Omental fat pad (tissue), 4 donors: ENCODE results near the gene INPP5A. TPM values are rescaled to one million over a fixed set of nuclear protein-coding genes. Genes with fewer than 3 reads are reported as not detected.

Source experiments
- ATAC-seq: fragments of 150-250 bp; one replicate; pipeline ENCODE4 v1.9.1; 2016; ENCODE audit warnings: mild to moderate bottlenecking, moderate library complexity; ENCODE audit not compliant: low FRiP score
- DNase-seq: peaks from one replicate; pipeline ENCODE4 v3.0.0-alpha.2; 2019; ENCODE audit warnings: low spot score
- total RNA-seq, 4 donors: library from RNA; depleted of rRNA; stranded (reverse); fragments of >200 nt; gene quantifications; one replicate each; pipeline ENCODE4 v1.1.0, GENCODE V29; 2016
- TF ChIP-seq, protein P1 (sequence below), 3 donors: fragments of 450-650 bp; IDR thresholded peaks; one replicate each; pipeline ENCODE4 v1.5.1; 2016 to 2017; ENCODE audit warnings: antibody characterized with exemption in 3 of 3, mild to moderate bottlenecking in 3 of 3, moderate library complexity in 2 of 3

INPP5A gene
- total RNA-seq, 4 donors from 2014 or later: 34.1 to 49.3 (median 43.3) TPM

DNA sequence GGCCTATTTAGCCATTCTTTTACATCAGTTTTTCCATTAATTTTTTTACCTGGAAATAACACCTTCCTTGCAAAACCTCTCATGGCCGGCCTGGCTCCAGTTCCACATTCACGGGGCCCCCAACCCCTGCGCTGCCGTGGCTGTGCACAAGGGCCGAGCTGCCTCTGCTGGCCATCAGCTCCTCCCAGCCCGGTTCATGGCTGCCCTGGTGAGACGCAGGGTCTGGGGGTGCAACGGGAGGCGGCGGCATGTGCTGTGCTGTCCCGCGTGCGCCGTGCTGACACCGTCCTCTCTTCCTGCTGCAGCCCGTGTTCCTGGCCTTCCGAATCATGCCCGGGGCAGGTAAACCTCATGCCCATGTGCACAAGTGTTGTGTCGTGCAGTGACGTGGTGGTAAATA lies 244.0 kb downstream of the INPP5A start:
- DNase-seq (no peak), ATAC-seq (no peak)
- TF ChIP-seq, protein P1, sequence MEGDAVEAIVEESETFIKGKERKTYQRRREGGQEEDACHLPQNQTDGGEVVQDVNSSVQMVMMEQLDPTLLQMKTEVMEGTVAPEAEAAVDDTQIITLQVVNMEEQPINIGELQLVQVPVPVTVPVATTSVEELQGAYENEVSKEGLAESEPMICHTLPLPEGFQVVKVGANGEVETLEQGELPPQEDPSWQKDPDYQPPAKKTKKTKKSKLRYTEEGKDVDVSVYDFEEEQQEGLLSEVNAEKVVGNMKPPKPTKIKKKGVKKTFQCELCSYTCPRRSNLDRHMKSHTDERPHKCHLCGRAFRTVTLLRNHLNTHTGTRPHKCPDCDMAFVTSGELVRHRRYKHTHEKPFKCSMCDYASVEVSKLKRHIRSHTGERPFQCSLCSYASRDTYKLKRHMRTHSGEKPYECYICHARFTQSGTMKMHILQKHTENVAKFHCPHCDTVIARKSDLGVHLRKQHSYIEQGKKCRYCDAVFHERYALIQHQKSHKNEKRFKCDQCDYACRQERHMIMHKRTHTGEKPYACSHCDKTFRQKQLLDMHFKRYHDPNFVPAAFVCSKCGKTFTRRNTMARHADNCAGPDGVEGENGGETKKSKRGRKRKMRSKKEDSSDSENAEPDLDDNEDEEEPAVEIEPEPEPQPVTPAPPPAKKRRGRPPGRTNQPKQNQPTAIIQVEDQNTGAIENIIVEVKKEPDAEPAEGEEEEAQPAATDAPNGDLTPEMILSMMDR (IDR thresholded peaks at IDR 0.05): no peak

DNA sequence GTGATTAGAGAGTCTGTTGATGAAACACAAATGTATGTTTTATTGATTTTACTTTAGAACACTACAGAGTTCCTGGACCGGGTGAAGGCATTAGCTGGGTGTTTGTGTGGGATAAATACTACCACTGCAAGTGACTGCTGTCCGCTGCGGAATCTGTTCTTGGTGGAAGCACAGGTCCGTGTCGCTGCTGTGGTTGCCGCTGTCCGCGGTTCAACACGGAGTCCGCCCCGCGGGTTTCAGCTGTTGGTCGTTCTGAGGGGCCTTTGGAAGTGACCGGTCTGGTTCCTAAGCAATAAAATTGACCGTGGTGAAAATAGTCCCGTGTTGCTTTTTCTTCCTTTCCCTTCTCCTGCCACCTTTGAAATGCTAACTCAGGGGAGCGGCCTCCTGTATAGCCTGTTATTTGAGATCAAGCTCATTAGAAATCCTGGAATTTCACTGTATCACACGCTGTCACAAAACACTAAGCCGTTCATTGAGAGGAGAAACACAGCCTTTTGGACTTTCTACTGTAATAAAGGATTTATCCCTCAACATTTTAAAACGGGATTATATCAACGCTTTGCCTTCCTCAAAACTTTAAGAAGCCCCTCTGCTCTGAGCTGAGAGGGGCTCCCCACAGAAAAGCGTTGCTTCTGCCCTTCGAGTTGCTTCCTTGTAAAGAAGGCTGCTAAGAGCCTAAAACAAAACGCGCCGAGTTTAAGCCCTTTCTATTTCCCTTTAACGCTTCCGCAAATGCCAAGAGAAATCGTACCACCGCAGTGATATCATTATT lies 245.8 kb downstream of the INPP5A start:
- TF ChIP-seq, protein P1 (IDR thresholded peaks at IDR 0.05): no peak
- ATAC-seq (no peak), DNase-seq (no peak)

DNA sequence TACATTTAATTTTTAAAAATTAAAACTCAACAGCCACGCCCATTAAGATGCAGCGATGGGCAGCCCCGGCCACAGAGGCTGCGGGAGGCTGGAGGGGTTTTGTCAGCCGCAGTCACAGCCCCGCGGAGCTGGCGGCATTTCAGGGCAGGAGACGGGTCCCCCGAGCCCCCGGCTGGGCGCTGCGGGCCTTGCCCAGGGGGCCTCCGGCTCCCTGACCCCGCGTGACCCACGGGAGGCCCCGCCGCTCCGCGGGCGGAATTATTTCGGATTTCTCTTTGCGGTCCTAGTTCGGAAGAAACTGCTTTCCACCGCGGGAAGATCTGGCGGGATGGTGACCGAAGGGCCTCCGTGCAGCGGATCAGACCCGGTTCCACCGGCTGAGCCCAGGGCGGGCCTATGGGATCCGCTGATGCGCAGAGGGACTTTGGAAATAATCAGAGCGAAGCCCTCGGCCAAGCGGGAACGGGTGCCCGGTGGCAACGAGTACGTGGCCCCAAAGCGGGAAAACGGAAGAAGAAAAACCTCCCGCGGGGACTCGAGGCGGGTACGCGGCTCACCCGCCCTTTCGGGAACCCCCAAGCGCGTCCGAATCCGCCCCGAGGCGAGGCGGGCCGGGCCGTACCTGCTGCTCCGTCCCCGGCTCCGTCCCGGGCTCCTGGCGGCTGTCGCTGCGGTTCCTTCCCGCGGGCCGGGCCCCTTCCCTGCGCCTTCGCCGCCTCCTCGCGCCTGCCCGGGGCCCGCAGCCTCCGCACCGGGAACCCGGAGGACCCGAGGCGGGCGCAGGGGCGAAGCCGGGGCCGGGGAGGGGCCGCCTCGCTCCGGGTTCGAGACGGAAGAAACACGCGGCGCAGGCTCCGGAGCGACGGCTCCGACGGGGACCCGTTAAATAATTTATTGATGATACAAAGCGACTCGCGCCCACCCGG lies 246.6 kb downstream of the INPP5A start:
- ATAC-seq (no peak), DNase-seq (no peak)
- TF ChIP-seq, protein P1 (IDR thresholded peaks at IDR 0.05): no peak

DNA sequence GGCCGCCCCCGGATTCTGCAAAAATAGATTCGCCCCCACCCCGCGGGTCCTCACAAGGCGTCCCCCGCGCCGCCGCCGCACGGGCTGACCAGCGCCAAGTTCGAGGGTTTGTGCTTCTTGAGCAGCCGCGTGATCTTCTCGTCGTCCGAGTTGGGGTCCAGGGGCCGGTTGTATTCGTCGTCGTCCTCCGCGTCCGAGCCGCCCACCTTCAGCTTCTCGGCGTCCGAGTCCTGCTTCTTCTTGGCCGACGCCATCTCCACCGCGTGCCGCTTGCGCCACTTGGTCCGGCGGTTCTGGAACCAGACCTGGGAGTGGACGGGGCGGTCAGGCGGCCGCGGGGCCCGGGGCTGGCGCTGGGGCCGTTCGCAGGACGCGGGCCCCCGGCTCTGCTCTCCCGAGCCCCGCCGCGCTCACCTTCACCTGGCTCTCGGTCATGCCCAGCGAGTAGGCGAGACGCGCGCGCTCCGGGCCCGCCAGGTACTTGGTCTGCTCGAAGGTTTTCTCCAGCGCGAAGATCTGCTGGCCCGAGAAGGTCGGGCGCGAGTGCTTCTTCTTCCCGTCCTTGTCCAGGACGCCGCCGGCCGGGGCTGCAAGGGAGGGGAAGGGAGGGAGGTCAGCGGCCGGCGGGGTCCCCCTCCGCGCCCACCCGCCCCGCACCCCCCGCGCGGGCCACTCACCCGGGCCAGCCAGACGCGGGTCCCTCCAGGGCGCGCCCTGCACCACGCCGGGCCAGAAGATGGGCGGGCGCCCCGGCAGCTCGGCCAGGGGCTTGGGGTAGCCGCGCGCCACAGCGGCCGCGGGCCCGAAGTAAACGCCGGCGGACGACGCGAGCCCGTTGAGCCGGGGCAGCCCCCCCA lies 247.5 kb downstream of the INPP5A start:
- no peak for ATAC-seq
- no peak for DNase-seq
- TF ChIP-seq, protein P1 (IDR thresholded peaks at IDR 0.05): no peak

DNA sequence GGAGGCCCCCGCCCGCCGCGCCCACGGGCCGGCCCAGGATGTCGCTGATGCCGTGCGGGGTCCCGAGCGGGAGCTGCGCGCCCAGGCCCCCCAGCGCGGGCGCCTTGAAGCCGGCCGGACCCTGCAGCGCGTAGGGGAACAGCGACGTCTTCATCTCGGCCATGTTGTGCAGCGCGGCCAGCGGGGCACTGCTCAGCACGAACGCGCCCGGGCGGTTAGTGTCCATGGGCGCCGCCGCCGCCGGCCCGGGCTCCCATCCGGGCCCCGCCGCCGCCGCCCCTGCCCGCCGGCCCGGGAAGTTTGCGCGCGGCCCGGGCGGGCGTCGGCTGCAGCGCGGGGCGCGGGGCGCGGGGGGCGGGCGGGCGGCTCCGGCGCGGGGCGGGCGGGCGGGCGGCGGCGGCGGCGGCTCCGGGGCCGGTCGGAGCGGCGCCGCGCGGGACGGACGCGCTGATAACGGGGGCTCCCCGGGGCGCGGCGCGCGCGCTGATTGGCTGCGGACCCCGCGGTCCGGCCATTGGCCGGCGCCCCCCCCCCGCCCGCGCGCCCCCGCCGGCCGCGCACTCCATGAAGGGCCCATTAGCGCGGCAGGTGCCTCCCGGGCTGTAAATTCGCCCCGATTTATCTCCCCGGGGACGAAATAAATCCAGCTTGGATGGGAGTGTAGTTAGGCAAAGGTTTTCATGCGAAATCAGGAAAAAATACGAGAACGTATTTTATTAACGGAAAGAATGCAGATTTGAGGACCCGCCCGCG lies 248.3 kb downstream of the INPP5A start, which contains the start of gene NKX6-2:
Gene NKX6-2, minus strand, starts transcription at position 425 of the 753 bp plus-strand sequence. Its CDS starts 199 bp downstream, at position 226.
- TF ChIP-seq, protein P1 (IDR thresholded peaks at IDR 0.05): no peak
- ATAC-seq: no peak
- no peak for DNase-seq

DNA sequence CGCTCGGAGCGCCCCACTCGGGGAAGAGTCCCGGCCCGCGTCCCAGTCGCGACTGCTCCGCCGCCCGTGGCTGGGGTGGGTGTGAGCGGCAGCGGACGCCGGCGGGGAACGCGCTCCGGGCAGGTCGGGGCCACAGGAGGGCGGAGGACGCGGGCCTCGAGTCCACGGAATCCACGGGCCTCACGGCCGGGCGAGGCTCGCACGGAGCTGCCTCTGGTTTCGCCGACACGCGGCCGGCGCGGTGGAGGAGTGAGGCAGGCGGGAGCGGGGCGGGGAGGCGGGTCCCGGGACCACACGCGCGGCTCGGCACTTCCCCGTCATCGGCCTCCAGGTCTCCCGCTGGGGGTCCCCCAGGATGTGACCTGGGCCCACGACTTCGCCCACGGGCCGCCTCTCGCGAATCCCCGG lies 248.9 kb downstream of the INPP5A start:
- ATAC-seq (no peak), DNase-seq (no peak)
- TF ChIP-seq, protein P1 (IDR thresholded peaks at IDR 0.05): no peak
